PFSK-1 (cell line): Measurements from ENCODE around the gene ENTREP3.
A peak's percentile ranks its signal among the peaks of the same experiment; 100 is the strongest.

ENCODE experiments used
- POLR2AphosphoS5 ChIP-seq: IDR thresholded peaks from 2 replicates; pipeline ENCODE4 v1.6.1; 2012; ENCODE audit warnings: low read depth, mild to moderate bottlenecking, control low read depth, low read length, moderate library complexity
- REST ChIP-seq, 2 experiments: IDR thresholded peaks; 2 replicates each; pipeline versions ENCODE4 v1.6.1 to v1.8.0; 2011 to 2012; ENCODE audit warnings: low read depth in 2 of 2, low read length in 2 of 2, control low read depth in 1 of 2, inconsistent platforms in 1 of 2, mild to moderate bottlenecking in 1 of 2, moderate library complexity in 1 of 2; ENCODE audit not compliant: insufficient read depth in 1 of 2
- SIN3A ChIP-seq: IDR thresholded peaks from 2 replicates; pipeline ENCODE4 v1.6.1; 2012; ENCODE audit warnings: mild to moderate bottlenecking, low read length, moderate library complexity, borderline replicate concordance; ENCODE audit not compliant: insufficient read depth
- TAF1 ChIP-seq: IDR thresholded peaks from 2 replicates; pipeline ENCODE4 v1.6.1; 2012; ENCODE audit warnings: low read length, control low read depth, borderline replicate concordance; ENCODE audit not compliant: insufficient read depth

- peak; percentile 87 for TF ChIP-seq POLR2AphosphoS5
- TF ChIP-seq SIN3A: peak; percentile 47; the same call in 1 of the 2 replicates
- TF ChIP-seq TAF1: peak; percentile 91
- TF ChIP-seq REST (IDR thresholded peaks at IDR 0.05; ENCODE audit: insufficient read depth in 1 of 2, low read depth in 2 of 2, low read length in 2 of 2): peak in 1 of 2 experiments; percentile 29; a peak in 1 of 4 replicates
Observed at GRCh38 chr1:155227261-155228095, 27.8 kb downstream of the ENTREP3 start.
